Measurements from ENCODE around the gene LAS1L.
"Not testable (repeated sequence)": the region's sequence is repeated elsewhere in the genome, so short reads cannot be mapped to it uniquely, and the experiment has no call there.

Gene LAS1L

GRCh38 chrX:65534450-65535292 is at the start of gene LAS1L:
Gene LAS1L, minus strand, starts transcription at chrX:65534787. Its CDS starts 72 bp downstream, at chrX:65534715.
- peak; percentile 94 for DNase-seq

DNA sequence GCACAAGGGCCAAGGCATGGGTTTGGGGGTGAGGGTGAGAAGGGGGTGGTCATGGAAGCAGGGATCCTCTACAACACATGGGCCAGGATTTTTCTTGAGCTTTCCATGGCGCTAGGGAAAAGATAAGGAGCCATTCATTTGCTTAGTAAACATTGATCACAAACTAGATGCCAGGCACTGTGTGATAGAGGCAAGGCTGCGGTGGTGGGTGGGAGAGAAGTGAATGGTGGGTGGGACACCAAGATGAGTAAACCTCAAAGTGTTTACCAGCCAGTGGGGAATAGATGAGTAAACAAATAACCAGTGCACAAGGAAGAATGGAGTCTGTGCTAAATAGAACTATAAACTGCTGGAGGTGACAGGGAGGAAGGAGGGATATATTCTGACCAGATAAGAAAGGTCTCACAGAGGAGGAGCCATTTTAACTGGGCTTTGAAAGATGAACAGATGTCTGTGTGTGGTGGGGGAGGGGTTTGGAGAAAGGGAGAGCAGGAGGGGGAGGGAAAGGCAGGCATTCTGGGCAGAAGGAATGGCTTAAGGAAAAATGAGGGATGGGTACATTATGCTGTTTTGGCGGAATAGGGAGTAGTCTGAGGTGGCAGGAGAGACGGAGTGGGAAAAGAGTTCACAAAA is 48.0 kb upstream of the LAS1L start:
- no peak for DNase-seq

DNA sequence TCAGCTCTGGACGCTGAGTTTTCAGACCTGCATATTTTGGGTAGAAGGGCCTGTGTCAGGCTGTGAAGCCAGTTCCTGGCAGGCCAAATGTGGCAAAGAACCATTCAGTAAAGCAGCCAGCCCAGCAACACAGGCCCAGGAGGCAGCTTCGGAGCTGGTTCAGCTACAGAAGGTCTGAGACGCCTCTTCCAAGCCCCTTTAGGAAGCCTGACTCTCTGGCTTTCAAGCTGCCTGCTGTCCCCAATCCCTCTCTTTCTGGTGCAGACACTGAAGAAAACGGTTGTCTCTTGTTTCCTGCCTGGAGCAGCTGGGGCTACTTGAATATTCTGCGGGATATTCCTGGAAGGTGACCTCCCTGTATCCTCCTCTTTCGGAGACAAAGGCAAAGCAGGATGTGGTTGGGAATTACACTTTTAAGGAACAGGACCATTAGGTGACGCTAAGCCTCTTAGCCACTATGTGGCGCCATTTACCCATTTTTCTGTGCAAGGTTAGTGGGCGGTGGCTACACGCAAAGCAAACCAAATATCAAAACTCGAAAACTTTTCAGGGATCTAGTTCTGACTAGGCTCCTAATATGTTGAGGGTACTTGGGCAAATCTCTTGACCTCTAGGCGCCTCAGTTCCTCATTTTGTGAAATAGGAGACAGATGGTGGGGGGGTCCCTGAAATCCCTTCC is 47.2 kb upstream of the LAS1L start:
- peak; percentile 34 for DNase-seq

DNA sequence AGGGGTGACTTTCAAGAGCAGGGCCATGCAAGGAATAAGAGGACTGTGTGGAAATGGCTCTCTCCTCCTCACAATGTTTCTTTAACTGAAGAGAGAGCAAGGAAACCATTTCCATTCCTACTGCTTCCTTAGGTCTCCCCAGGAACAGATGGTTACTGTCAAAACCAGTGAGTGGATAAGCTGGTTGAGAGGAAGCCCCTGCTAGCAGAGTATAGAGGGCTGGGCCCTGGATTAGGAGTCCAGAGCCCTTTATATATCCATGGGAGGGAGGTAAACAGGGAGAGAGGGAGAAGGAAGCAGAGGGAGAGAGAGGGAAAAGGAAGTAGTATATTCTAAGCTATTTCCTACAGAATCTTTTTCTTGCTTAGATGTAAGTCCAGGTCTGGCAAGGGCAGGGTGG is 43.8 kb upstream of the LAS1L start:
- DNase-seq, result no peak

GRCh38 chrX:65576160-65576559 is 41.6 kb upstream of the LAS1L start:
- no peak for DNase-seq

DNA sequence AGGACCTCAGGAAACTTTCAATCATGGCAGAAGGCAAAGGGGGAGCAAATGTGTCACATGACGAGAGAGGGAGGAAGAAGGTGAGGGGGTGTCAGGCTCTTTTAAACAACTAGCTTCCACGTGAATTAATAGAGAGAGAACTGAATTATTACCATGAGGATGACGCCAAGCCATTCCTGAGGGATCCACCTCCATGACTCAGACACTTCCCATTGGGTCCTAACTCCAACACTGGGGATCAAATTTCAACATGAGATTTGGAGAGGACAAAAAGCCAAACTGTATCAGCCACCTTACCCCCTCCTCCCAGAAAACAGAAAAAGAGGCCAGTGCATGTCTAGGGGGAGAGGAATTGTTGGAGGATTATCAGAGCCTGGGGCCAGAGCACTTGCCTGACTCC is 40.4 kb upstream of the LAS1L start:
- no peak for DNase-seq

- no peak for DNase-seq
These were observed 39.8 kb upstream of the LAS1L start for GRCh38 chrX:65574356-65574755.

GRCh38 chrX:65572971-65573370 is 38.4 kb upstream of the LAS1L start:
- no peak for DNase-seq

GRCh38 chrX:65562850-65563249 is 28.3 kb upstream of the LAS1L start:
- DNase-seq, result not testable (repeated sequence)

DNA sequence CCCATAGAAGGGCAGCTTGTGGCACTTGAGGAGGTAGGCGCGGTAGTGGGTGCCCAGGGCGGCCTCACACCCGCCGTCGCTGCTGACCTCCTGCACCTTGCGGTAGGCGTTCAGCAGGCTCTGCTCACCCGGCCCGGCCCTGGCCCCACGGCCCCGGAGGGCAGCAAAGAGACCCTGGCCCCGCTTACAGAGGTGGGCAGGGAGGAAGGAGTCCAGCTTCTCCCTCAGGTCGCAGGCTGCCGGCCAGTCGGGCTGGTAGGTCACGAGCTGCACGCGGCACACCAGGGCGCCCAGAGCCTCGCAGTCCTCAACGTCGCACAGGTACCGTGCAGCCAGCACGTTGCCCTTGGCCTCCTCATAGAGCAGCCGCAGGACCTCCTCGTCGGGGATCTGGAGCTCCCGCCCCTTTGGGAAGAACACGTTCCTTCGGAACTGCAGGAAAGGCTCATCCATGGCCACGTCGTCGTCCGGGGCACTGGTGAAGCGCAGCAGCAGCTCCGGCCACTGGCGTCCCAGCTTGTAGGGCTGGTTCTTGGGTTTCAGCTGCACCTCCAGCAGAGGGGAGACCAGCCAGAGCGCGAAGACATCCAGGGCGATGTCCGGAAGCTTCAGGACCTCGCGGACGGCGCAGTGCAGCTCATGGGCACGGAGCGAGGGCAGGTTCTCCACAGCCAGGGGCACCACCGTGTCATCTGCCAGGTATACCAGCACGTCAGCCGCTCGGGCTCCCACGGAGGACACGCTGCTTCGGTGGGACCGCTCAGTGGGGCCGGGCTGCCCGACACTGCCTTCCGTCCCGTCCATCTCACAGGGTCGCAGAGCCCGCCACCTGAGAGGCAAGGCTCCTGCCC is 17.1 kb upstream of the LAS1L start:
- no peak for DNase-seq

DNA sequence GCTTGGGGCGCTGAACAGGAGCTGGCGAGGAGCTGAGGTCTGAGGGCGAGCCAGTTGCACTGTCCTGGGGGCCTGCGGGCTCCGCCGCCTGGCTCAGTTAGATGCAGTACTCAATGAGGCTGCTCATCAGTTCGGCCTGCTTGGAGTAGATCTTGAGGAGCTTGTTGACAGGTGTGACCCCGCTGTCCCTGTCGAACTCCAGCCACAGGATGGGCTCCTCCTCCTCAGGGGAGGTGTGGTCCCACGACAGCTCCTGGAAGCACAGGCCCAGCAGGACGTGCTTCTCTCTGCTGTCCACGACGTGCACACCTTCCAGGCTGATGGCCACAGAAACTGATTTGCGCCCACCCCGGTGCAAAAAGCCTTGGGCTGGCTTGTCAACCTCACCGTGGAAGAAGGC is 16.5 kb upstream of the LAS1L start:
- DNase-seq, result no peak

DNA sequence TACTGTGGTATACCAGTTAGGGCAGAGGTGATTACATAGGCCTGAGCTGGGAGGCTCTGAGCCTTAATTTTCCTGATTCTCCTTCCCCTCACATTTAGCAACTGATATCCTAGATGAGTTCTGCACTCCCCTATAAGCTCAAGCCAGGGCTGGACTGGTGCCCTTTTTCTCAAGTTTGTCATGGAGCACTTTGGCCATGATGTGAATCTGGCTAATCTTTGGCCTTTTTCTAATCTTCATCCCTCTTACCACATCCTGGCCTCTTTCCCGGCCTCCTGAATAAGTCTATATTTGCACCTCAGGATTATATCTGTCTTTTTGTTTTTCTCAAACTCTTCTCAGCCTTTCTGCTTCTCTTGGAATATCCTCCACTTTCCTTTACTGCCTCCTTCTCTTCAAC is 10.9 kb upstream of the LAS1L start:
- DNase-seq, result no peak

DNA sequence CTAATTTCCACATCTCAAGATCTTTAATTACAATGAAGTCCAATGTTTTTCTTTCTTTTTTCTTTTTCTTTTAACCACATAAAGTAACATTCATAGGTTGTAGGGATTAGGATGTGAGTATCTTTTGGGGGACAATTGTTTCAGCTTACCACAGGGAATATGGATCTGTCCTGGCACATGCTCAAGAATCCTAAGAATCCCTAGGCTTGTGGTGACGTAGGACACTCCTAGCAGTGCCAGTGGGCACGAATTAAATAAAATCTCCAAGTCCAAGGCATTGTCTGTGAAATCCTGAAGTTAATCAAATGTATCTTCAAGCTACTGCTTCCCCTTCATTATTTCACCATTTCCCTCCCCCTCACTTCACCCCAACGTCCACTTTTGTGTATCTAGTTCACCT is 2.6 kb upstream of the LAS1L start:
- DNase-seq, result no peak

GRCh38 chrX:65536291-65536690 is 1.7 kb upstream of the LAS1L start:
- no peak for DNase-seq

- no peak for DNase-seq
These were observed 2.6 kb downstream of the LAS1L start for GRCh38 chrX:65532016-65532415.

DNA sequence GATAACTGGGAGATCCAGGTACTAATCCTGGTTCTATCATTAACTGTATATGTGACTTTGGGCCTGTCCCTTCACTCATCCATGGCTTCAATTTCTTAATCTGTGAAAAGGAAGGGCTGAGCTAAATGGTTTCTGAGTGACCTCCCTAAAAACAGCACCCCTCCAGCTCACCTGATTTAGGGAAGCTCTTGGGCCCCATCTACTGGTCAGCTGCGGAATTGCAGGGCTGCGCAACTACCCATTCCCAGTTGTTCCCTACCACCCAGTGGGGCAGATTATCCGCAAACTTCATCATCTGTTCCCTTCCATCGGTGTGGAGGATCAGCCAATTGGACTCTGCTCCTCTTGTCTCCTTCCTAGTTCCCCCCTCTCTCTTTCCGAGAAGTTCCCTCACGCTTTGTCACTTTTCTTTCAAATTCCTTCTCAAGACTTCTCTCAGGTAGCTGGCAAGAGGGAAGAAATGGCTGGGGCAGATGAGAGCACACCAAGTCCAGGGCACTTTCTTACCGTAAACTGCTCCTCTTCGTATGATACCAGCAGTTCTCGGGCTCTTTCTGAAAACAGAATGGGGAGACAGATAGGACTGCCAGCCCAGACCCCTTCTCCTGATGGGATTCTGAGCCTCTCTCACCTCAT is 5.8 kb downstream of the LAS1L start:
- DNase-seq, result no peak

- DNase-seq, result no peak
These were observed 6.3 kb downstream of the LAS1L start for GRCh38 chrX:65528293-65528692.

DNA sequence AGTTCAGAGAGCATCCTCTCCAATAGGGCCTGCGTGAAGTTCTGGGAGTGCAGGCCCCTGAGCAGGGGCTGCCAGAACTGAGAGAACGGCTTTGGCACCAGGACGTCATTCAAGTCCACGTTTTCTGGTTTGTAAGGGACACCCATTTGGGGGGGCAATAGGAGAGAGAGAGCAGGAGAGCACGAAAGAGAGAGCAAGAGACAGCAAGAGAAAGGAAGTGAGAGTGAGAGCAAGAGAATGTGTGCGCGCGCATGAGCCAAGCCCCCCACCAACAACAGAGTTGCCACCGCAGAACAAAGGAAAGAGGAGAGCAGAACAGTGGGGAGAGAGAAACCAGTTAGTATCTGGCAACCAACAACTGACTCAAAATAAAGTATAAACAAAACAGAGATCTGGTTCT is 10.4 kb downstream of the LAS1L start:
- no peak for DNase-seq

GRCh38 chrX:65522739-65523372 is 11.7 kb downstream of the LAS1L start:
- DNase-seq, result no peak

DNA sequence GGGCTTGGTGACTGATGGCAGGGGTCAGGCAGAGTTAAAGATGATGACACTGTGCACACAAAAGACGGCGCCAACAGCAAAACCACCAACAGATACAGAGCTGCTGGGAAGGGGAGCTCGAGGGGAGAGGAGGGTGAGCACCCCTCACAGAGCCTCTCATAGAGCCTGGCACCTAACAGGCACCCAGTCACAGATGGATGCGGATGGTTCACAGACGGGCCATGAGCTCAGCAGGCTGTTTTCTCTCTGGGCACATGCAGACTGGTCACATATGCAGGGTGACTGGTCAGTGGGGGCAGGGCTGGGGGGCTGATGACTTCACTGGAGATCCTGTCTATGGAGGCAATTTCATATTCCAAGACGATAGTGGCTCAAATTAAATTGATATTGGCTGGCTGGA is 15.1 kb downstream of the LAS1L start:
- not testable (repeated sequence) for DNase-seq

DNA sequence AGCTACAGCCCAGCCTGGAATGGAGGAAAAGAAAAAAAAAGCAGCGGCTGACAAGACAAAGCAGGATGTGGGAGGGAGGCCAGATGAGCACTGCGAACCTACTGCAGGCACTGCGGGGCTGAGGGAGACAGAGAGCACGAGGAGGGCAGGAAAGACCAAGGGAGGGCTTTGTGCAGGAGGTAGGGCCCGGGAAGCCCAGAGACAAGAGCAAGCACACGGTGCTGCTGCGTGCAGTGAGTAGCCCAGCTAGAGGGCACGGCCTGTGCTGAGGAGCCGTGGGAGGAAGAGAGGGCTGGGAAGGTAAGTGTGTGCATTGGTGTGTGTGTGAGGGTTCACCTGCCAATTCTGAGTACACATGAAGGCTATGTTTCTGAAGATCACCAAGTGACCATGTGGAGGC is 15.6 kb downstream of the LAS1L start:
- DNase-seq, result not testable (repeated sequence)

DNA sequence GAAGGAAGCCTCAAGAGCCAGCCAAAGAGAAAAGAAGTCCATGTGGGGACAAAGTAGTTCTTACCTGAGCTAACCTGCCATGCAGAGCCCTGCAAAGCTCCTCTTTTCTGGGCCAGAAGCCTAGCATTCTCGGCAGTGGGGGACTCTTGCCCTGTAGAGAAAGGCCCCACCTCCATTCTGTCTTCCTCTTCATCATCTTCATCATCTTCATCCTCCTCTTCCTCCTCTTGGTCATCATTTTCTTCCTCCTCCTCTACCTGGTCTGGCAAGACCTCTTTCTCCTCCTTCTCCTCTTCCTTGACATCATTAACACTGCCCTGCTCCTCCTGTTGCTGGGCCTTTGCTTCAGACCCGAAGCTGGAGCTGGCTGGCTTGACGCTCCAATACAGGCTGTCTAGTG is 16.7 kb downstream of the LAS1L start:
- no peak for DNase-seq

Measured in NCI-H1092 (cell line).